ENCODE measurements around the gene C16orf78.

The C16orf78 gene

DNA sequence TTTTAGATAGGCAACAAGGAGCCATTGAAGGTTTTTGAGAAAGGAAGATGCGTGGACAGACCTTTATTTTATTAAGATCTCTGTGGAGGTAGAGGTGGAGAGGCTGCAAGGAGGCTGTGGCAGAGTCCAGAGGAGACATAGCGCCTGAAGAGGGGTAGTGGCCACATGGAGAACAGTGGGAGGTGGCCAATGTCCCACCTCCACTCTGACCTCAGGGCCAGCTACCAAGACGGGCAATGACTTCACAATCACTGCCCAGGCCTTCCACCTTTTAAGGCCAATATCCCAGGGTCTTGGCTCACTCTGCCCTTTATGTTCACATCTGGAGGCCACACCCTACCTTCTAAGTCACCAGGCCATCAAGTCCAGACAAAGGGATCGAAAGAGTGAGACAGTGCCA, at the start of gene C16orf78:
TSS of gene C16orf78 (plus strand) at position 301 of the 400 bp plus-strand sequence. CDS start 136 bp downstream, outside the sequence.
- DNase-seq (ENCODE audit: low spot score) = no peak

DNA sequence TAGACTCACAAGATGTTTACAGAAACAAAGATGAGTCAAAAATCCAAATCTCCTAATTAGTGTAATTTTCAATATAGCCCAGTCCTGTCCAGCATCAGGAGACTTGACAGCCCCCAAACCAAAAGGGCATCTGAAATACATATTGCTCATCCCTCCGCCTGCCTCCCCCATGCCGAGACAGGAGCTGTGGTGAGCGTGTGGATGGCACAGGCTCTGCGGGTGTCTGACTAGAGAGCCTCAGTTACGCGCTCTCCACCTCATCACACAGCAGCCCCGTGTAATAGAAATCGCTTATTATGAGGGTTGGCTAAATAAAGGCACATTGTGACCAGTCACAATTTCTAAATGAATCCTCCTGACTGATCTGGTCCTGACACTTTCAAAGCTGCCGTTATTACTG, 48.9 kb upstream of the C16orf78 start:
- DNase-seq (ENCODE audit: low spot score) = no peak

GRCh38 chr16:49327466-49327865, 46.1 kb upstream of the C16orf78 start:
- DNase-seq (ENCODE audit: low spot score) = no peak

DNA sequence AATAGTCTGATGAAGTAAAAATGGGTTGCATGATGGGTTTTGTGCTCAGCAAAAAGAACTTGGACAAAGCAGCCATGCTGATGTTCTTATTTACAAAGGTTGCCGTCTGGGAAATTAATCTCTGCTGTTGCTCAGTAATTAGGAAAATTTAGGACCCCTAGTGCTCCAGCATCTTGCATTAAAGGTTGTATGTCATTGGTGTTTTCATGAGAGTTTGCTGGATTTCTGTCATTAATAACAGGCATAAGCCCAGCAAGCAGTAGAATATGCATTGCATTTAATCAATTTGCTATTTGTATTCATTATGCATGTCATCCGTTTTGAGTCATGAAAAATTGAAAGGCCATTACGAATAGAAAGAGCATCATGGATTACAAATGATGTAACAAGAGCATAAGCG, 45.3 kb upstream of the C16orf78 start:
- DNase-seq (ENCODE audit: low spot score) = no peak

GRCh38 chr16:49330562-49331201, 42.9 kb upstream of the C16orf78 start:
- no peak for DNase-seq (ENCODE audit: low spot score)

DNA sequence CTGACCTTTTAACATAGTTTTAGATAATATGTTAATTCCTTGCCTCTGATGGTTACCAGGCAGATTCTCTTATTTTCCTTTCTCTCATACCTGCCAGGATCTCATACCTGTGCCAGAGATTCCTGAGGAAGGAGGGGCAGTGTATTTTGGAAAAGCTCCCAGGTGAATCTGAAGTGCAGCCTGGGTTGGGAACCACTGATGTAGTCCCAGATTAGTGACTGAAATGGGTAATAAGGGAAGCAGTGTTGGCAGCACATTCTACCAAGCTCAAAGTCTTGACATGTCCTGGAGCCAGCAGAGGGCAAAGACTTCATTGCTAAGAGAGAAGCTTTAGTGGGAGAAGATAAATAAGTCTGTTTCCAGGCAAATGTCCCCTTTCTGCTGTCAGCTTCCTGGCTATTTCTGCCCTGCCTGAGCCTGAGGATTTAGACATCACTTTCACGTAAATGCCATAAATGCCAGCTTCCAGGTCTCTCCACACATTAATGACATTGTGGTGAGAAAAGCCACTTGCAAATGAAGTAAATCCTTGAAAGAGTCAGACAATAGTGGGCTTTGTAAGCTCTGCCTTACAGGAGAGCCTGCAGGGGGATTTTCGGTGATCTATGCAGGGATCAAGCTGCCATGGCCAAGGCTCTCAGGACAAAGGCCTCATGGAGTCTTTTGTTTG, 40.9 kb upstream of the C16orf78 start:
- DNase-seq (ENCODE audit: low spot score) = no peak

DNA sequence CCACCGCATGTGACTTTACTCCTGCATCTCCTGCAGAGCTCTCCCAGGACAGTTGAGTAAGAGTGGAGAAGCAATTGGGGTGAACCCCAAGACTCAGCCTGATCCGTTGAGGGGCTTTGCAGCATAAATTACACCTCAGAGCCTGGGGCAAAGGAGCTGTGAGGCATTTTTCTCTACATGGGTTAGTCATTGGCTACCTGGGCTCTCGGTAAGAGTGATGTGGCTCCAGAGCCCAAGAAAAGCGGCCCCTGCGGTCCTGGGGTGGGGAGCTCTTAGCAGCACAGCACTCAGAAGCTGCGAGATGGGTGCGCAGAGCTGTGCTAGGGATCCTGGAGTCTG, 40.4 kb upstream of the C16orf78 start:
- no peak for DNase-seq (ENCODE audit: low spot score)

DNA sequence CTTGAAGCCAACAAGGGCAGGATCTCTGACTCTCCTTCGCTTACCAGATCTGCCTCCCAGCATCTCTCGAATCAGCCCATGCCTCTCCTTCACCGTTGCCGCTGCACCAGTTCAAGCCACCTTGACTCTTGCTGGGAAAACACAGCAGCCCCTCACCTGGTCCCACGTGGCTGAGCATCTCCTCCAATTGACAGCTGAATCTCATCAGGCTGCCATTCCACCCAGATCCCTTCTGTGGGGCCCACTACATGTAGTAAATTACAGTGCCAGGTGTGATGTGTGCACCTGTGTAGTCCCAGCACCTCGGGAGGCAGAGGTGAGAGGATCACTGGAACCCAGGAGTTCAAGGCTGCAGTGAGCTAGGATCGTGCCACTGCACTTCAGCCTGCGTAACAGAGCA, 37.8 kb upstream of the C16orf78 start:
- DNase-seq (ENCODE audit: low spot score) = no peak

DNA sequence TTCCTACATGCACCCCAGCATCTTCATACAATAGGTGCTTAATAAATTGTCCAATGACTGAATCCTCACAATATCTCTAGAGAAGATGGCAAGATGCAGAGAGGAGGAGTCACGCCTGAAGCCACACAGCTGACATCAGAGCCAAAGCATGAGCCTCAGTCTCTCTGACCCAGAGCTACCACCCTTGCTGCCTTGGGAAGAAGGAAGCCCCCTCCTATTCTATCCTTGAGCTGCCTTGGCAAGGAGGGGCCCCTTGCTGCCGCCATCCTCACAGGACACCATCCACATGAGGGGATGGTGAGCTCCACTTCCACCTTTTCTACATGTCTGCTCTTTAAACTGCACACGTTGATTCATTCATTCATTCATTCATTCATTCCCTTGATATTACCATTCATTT, 37.0 kb upstream of the C16orf78 start:
- DNase-seq (ENCODE audit: low spot score) = no peak

DNA sequence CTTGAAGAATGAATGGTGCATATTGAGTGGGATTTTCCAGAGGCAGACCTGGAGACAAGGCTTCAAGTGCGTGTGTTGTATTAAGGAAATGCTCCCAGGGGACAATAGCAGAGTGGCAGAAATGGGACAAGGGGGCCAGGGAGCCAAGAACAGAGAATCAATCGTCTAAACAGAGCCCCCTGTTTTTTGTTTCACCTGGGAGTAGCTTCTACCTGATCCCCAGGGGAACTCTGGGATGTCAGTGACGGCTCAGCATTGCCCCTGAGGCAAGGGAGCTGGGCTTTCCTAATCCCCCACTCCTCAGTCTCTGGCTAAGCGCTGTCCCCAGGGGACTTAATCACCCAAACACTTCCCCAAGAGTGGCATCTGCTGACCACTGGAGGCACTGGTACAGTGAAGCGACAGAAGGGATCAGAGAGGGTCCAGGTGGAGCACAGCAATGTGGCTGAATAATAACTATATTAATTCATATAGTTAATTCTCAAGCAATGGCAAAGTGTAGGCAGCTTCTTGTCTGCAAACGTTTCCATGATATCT, 35.7 kb upstream of the C16orf78 start:
- DNase-seq (ENCODE audit: low spot score) = no peak

GRCh38 chr16:49338611-49339265, 34.9 kb upstream of the C16orf78 start:
- DNase-seq (ENCODE audit: low spot score) = no peak

- DNase-seq (ENCODE audit: low spot score) = no peak
Observed at GRCh38 chr16:49340466-49340865, 33.1 kb upstream of the C16orf78 start.

GRCh38 chr16:49341706-49342105, 31.9 kb upstream of the C16orf78 start:
- DNase-seq (ENCODE audit: low spot score) = no peak

DNA sequence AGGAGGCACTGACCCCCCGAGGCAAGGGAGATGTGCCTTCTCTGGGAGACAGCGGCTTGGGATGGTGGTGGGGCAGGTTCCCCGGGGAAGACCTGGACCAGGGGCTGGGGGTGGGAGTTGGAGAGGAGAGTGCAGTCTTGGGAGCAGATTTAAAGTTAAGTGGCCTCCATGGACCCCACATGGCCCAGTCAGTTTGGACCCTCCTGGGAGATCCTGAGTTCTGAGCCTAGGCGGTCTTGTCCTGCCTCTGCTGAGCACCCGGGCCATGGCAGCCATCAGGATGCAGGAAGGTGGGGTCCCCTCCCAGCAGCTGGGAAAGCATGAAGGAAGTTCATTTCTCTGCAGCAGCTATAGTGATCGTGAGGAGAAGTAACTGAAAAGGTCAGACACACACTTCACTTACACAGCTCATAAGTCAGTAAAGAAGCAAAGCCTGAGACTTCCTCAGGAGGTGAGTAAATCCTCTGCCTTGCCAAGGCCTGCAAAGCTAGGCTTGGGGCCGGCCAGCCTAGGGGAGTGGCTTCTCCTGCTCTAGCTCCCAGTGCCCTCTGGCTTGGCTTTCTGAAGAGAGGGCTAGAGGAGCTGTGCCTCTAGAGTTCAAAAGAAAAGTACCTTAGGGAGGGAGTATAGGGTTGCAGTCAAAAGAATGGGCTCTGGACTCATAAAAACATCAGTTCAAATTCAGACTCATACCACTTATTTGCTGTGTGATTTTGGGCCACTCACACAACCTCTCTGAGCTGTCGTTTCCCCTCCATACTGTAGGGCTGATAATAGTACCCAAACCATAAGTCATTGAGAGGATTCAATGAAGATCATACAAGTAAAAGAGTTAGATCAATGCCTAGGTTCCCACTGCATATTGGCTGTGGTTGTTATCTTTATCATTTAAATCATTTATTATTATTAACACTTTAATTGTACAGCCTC, 31.0 kb upstream of the C16orf78 start:
- no peak for DNase-seq (ENCODE audit: low spot score)

GRCh38 chr16:49343291-49343690, 30.3 kb upstream of the C16orf78 start:
- DNase-seq (ENCODE audit: low spot score) = no peak

DNA sequence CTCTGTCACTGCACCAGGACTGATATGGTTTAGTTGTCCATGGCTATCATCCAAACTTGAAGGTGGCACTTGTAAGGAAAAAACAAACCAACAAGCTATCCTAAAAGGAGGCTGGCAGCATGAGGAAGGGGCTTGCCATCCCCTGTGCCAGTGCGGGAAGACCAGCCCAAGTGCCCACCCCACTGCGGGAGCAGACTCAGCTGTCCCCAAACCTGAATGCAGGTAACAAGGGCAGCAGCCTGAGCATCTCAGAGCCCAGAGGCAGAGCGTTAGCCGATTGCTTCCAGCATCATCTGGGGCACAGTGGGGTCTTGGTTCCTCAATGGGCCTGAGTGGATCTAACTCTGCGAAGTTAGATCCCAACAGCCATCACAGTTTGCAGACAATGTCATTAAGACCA, 29.2 kb upstream of the C16orf78 start:
- DNase-seq (ENCODE audit: low spot score) = no peak

DNA sequence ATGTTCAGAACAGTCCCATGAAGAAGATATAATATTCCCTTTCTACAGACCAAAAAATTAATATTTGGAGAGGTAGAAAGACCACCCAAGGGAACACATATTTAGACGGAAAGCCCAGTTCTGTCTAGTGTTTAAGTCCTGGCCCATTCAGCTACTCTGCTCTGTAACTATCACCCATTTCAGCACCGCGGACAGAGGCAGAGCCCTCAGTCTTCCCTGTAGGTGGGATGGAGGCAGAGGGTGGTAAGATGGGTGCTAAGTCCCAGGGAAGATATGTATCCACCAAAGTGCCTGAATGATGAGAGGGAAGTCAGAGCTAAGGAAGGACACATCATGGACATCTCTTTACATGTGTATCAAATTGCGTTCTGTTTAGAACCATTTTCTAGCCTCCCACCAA, 27.8 kb upstream of the C16orf78 start:
- DNase-seq (ENCODE audit: low spot score) = no peak

DNA sequence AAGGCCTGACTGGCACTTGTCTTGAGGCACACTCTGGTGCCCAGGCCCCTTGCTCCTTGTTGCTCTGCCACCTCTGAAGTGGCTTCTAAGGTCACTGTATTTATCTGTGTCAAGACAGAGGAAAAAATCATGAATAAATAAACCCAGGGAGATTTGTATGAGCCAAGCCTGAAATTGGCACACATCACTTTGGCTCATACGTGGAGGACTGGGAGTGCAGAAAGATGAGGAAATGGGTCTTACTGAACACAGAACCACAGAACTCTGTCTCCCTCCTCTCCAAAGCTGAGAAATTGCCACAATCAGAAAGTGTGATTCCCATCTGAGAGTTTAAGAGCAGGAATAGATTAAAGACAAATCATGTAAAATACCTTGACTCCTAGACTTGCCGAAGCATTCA, 27.1 kb upstream of the C16orf78 start:
- DNase-seq (ENCODE audit: low spot score) = no peak

DNA sequence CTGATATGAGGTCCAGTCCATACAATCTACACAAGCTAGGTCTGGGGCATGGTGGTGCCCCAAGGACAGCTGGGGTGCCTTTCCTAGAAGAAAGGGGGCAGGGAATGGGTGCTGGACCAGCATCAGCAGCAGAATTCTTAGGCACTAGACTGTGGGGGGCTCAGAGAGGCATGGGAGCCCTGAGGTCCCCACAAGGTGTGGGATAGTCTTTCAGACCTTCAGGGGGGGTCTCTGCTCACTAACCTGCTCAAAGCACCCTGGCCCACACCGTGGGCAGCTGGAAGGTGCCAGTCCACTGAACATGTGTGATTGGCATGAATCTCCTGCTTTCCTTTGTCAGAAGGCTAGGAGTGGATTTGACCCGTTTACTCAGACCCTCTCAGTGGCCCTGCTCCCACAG, 26.1 kb upstream of the C16orf78 start:
- DNase-seq (ENCODE audit: low spot score) = no peak

DNA sequence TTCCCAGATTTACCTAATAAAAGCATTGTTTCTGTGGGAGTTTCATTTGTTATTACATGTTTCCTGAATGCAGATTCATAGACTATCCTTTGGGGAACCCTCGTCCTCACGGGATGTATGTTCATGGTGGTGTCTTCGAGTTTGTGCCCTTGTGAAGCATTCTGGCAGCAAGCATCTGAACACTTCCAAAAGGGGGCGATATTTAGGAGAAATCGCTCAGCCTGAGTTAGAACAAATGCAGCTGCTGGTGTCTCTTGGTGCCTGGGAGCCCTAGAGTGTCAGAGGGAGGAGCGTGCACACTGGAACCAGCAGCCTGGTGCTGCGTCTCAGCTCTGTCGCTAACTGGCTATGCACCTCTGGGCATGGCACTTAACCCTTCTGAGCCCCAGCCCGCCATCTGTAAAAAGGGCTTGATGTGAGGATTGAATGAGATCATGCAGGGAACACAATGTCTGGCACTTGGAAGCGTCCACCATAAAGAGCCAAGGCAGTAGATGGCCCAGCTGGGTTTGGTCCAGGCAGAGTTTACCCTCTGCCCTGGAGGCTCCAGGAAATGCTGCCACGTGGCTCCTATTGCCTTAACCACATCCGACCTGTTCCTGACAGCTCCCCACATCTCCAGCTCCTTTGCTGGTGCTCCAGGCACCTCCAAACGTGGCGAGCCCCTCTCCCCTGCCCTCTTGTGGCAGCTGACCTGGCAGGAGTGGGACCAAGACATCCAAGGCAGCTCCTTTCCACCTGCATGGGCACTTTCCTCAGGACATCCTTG, 25.0 kb upstream of the C16orf78 start:
- DNase-seq (ENCODE audit: low spot score) = no peak

DNA sequence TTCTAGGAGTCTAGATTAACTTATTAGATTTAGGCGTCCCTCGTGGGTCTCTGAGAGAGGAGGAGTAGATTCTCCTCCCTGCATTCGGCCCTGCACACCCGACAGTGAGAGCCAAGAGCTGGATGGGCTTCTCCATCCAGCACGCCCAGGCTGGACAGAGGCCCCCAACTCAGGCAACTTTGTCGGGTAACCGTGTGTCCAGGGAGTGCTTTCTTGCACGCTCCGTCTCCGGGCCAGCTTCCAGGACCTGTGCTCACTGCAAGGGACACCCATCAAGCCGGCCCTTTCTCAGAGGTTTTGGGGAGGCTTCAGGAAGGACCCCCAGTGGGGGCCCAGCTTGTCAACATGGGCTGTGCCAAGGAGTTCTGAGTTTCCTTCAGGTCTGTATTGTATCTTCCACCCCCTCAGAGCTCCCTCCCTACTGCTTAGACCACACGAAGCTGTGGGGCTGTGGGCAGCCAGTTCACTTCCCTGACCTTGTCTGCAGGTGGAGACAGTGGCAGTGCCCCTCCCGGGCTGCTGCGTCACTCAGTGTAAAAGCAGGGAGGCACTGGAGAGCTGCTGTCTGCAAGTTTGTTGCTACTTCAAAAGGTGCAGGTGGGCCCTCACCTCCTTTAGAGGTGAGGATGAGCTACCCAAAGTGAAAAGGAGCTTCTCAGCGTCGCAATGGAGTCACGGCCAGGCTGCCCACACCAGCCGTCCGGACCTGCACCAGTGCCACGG, 24.0 kb upstream of the C16orf78 start:
- DNase-seq (ENCODE audit: low spot score) = no peak

Data from germinal center (tissue), 1 donor.